HG03103 (cell line): ENCODE results near the gene CSH1.
"Not testable (repeated sequence)": the region's sequence is repeated elsewhere in the genome, so short reads cannot be mapped to it uniquely, and the experiment has no call there.

Experiments
- ATAC-seq: cut with Tn5 transposase; IDR thresholded peaks from one replicate; pipeline ENCODE4 v1.9.1; 2021; ENCODE audit warnings: low read depth; ENCODE audit not compliant: unreplicated experiment

Gene CSH1

GRCh38 chr17:63896524-63897354 lies at the start of gene CSH1:
CSH1 (minus strand) TSS chr17:63896574; CDS start chr17:63896511, 63 bp downstream.
- not testable (repeated sequence) for ATAC-seq

- no peak for ATAC-seq
Measured at GRCh38 chr17:63945784-63946439, 49.5 kb upstream of the CSH1 start.

GRCh38 chr17:63944736-63945499 lies 48.5 kb upstream of the CSH1 start:
- ATAC-seq: no peak

GRCh38 chr17:63943745-63944144 lies 47.4 kb upstream of the CSH1 start:
- no peak for ATAC-seq

DNA sequence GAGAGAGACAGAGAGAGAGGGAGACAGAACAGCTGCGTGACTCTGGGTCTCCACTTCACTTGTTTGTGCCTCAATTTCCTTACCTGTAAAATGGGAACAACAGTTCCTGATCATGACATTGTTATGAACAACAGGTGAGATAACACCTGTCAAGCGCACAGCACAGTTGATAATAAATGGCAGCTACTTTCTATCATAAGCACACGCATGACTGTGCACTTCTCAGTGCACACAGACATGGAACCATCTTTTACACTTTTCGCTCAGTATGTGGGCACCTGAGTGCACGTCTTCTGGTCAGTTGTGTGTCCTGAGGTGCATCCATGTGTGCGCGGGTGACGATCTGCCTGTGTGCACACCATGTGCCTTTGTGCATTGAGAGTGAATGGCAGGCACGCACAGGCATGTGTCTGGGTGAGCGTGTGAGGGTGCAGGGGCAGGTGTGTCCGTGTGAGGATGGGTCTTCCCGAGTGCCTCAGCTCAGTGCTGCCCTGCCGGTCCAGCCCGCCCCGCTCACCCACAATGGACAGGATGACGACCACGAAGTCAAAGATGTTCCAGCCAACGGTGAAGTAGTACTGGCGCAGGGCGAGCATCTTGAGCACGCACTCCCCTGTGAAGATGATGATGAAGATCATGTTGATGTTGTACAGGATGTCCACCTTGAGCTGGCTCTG lies 46.1 kb upstream of the CSH1 start:
- no peak for ATAC-seq

DNA sequence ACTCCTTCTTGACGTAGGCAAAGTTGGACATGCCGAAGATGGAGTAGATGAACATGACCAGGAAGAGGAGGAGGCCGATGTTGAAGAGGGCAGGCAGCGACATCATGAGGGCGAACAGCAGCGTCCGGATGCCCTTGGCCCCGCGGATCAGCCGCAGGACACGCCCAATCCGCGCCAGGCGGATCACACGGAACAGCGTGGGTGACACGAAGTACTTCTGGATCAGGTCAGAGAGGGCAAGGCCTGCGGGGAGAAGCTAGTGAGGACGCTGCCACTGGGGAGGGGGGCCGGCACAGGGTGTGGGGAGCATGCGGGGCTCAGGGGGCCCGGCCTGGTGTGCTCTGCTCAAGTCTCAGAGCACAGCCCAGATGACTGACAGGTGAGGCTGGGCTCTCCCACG lies 45.4 kb upstream of the CSH1 start:
- no peak for ATAC-seq

DNA sequence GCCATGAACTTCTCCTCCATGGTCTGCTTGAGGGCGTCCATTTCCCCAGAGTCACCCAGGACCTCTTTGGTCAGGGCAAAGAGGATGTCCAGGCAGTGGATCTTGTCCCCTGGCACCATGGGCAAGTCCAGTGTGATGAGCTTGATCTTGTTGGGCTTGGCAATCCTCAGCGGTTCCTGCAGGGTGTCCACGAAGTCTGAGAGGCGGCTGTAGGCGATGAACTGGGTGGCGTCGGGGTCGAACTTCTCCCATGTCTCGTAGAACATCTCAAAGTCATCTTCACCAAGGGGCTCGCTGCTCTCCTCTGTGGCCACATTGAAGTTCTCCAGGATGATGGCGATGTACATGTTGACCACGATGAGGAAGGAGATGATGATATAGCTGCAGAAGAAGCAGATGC lies 44.8 kb upstream of the CSH1 start:
- no peak for ATAC-seq

GRCh38 chr17:63940584-63940983 lies 44.2 kb upstream of the CSH1 start:
- ATAC-seq: no peak

- ATAC-seq: no peak
Measured at GRCh38 chr17:63939884-63940283, 43.5 kb upstream of the CSH1 start.

DNA sequence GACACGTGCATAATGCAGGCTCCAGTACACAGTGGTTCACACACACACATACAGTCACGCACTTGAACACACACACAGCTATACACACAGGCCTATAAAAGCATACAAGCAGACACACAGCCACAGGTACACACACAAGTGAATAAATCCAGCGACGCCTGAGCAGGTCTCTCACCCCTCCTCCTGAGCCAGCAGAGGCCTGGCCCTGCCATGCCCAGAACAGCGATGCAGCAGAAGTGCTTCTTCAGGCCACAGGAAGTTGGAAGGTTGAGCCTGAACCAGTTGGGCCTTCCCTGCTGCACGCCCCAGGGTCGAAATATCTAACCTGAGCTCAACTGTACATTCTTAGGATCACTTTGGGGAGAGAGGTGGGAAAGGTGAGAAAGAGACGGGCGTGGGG lies 43.0 kb upstream of the CSH1 start:
- ATAC-seq: no peak

DNA sequence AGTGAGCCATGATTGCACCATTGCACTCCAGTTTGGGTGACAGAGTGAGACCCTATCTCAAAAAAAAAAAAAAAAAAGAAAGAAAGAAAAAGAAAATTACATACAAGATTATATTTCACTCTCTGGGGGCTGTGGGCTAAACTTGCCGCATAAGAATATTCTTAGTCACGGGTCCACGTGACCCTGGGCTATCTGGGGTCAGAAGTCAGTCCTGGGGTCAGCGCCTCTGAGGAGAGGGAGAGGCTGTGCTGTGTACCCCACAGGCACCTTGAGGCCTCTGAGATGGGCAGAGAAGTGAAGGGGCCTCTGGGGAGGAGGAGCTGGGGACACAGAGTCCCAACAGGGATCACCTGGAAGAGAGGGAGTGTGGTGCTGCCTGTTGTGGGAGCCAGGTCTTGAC lies 41.5 kb upstream of the CSH1 start:
- no peak for ATAC-seq

DNA sequence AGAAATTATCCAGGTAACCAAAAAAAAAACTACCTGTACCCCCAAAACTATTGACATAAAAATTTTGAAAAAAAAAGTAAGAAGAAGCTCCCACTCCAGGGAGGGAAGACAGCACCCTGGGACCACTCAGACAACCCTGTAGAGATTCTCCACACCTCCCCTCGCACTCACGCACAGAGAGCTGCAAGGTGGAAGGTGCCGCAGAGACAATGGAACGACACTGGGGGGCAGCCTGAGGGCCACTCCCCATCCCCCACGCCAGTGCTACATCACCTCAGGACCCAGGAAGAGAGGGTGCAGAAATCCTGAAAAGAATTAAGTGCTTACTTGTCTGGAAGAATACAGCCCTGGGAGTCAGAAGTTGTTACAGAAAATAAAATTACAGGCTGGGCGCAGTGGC lies 40.9 kb upstream of the CSH1 start:
- ATAC-seq: no peak

DNA sequence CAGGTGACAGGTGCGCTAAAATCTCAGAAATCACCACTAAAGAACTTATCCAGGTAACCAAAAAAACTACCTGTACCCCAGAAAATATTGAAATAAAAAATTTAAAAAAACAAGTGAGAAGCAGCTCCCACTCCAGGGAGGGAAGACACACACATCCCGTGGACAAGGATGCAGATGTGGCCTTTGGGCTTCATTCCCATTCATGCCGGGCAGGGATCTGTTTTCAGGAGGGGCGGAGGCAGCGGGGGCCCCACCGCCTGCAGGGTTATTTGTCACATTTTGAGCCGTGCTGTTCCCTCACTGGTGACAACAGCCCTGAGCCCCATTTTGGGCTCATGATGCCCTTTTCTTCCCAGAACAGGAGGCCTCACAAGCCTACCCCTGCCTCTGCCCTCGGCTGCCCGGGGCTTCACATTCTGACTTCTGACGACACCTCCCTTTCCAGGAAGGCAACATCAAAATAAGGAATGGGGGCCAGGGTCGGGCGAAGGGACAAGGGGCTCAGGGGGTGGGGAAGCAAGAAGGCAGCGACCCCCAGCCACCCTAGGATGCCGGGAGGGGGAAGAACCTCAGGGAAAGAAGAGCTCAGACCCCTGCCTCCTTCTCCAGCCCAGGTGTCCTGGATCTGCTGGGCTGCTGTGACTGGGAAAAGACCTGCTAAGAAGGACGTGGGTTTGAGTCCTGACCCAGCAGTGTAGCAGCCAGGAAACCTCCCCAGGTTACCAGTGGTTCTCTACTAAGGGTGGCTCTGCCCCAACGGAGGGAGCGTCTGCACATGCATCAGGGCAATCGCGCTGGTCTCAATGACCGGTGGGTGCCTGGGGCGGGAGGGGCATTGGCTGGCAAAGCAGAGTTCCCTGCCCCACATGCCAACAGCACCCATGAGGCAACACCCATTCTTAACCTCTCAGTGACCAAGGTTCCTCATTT lies 38.1 kb upstream of the CSH1 start:
- ATAC-seq: no peak

DNA sequence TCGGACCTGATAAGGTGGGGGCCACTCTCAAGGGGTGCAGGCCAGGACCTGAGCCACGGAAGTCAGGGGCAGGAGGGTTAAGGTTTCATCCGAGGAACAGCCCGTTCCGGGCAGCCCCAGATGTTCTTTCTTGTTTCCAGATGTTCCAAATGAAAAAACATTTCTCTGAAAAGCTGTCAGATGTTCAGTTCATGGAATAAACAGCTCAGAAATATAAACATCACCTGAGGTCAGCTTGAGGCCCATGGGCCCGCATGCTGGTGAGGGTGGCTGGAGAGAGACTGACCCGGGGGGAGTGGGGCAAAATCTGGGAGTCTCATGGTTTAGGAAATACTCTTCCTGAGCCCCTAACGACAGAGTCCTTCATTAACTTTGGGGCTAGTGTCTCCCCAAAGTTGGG lies 37.2 kb upstream of the CSH1 start:
- ATAC-seq: no peak

GRCh38 chr17:63932721-63933120 lies 36.3 kb upstream of the CSH1 start:
- no peak for ATAC-seq

DNA sequence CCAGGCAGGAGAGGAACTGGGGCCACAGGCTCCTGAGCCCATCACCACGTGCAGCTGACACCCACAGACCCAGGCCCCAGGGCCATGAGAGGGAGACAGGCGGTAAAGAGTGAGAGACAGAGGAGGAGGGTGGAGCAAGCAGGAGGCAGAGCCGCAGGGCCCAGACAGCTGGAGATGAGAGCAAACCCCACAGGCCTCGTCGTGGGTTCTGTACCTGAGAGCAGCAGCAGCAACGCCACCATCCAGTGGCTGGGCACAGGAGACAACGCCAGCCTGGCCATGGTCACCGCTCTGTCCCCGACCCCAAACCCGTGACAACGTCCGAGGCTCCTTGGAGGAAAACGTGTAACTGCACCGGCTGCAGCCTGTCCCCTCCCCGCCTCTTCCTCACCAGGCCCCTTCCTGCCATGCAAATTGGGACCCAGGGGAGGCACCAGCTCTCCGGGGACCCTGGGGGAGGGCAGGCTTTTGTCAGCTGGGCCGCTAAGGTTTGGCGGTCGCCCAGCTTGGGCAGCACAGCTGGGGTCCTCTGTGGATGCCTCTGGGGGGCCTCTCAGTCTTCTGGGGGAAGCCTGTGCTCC lies 35.7 kb upstream of the CSH1 start, which contains the start of gene CD79B:
Gene CD79B, minus strand, starts transcription at position 351 of the 581 bp plus-strand sequence. Its CDS starts 70 bp downstream, at position 281.
- ATAC-seq: no peak

DNA sequence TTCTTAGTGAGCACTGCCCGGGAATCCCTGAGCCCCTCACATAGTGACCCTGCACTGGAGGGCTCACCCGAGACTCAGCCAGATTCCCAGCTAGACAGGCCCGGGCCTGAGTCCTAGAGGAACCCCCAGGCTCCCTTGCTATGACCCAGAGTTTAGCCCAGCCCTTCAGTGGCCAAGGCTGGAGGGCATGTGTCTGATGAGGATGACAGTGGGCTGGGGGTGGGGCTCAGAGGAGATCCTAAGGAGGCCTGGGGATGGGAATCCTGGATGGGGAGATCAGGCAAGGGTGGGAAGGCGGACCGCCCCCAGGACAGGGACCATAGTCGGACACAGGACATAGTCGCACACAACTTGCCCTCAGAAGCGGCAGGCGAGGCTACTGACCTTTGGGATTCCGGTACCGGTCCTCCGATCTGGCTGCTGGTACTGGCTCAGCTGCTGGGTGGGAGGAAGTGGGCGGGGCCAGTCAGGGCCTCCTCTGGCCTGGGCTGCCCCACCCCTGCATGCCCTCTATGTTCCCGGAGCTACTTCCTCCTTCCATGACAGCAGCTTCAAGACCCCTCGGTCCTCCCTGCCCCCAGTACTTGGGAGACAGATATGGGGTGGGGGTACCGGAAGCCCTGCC lies 34.7 kb upstream of the CSH1 start:
- no peak for ATAC-seq

DNA sequence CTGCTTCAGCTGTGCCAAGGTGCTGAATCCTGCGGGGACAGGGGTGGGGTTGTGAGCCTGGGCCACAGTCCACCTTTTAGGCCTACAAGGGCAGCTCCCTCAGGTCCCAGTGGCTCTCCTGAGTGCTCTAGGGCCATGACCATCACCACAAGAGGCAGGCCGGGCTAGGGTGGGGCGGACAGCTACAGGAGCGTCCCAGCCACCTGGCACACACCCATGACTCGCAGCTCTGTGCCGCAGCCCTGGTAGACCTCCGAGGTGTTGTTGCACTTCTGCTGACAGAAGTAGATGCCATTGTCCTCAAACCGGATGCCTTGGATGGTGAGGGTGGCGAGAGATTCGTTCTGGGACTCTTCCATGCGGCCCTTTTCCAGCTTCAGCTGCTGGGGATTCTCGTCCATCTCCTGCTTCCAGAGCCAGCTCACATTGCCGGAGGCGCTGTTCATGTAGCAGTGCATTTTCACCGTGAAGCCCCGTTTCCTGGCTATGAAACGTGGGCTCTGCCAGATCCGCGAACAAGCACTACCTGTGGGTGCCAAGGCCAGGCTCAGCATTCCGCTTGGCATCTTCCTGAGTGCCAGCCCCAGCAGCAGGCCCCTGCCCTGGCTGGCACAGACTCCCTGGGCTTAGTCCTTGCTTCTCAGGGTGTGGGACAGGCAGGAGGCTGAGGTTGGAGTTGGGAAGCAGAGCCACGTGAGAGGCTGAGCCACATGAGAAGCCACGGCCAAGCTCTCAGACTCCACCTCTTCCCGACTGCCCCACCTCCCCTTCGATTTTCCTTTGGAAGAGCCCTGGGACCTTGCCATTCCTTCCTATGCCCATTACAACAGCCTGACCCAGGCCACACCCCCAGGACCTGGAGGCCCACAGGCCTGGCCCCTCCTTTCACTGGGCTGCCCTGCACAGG lies 33.7 kb upstream of the CSH1 start:
- ATAC-seq: no peak
